Right lobe of liver (tissue), 6 donors: Measurements from ENCODE around the gene PRR19. TPM values are rescaled to one million over a fixed set of nuclear protein-coding genes. Genes with fewer than 3 reads are reported as not detected.

Experiments
- ATAC-seq, 4 donors: fragments of 200-7000 bp; cut with Tn5 transposase; one replicate each; pipeline ENCODE4 v1.9.1; 2020; ENCODE audit warnings: mild to moderate bottlenecking in 4 of 4, moderate library complexity in 4 of 4
- DNase-seq, 3 donors: peaks; one replicate each; pipeline ENCODE4 v3.0.0-alpha.2; 2020
- H3K27ac ChIP-seq, 3 donors: fragments of 200-600 bp; one replicate each; pipeline ENCODE4 v1.8.0; 2022
- H3K27me3 ChIP-seq, 2 donors: fragments of 200-600 bp; one replicate each; pipeline ENCODE4 v1.8.0; 2022
- H3K36me3 ChIP-seq, 4 donors: fragments of 200-600 bp; sonication (generic) in 1 of 4; one replicate each; pipeline versions ENCODE4 v1.5.1 to v1.8.0; 2017 to 2022; ENCODE audit warnings: control low read depth in 1 of 4
- H3K4me1 ChIP-seq, 4 donors: fragments of 200-600 bp; sonication (generic) in 1 of 4; one replicate each; pipeline versions ENCODE4 v1.5.1 to v1.8.0; 2017 to 2022; ENCODE audit warnings: control low read depth in 1 of 4
- H3K4me3 ChIP-seq, 3 donors: fragments of 200-600 bp; one replicate each; pipeline ENCODE4 v1.8.0; 2022
- H3K9me3 ChIP-seq, 4 donors: fragments of 200-600 bp; sonication (generic) in 1 of 4; one replicate each; pipeline versions ENCODE4 v1.5.1 to v1.8.0; 2017 to 2022; ENCODE audit warnings: control low read depth in 1 of 4
- CTCF ChIP-seq, 4 donors: fragments of 200-600 bp in 3 of 4; fragments of 450-650 bp in 1 of 4; IDR thresholded peaks; one replicate each; pipeline versions ENCODE4 v1.5.1 to v1.8.0; 2016 to 2022; ENCODE audit warnings: antibody characterized with exemption in 4 of 4, mild to moderate bottlenecking in 2 of 4
- POLR2A ChIP-seq: fragments of 450-650 bp; IDR thresholded peaks from one replicate; pipeline ENCODE4 v1.6.1; 2017; ENCODE audit warnings: antibody characterized with exemption, mild to moderate bottlenecking
- WGBS: methylation state at CpG from one replicate; pipeline ENCODE4 v1.1.6; 2018; ENCODE audit warnings: low coverage, low lambda C conversion rate; ENCODE audit not compliant: insufficient coverage; ENCODE audit errors: missing lambda C conversion rate; 5-methylcytosine and 5-hydroxymethylcytosine counted together
- intact Hi-C, 2 donors: fragments of 100-400 bp; cut with DNase I; formaldehyde crosslinking; loops; one replicate each; pipeline versions ENCODE4 v1.11.2 to v1.14.1; 2022
- total RNA-seq, 6 experiments: library from RNA; depleted of rRNA in 2 of 6; stranded (reverse); fragments of >200 nt in 2 of 6; fragmentation: NEBNext Ultra II Directional in 3 of 6; extraction: Animal tissue kit (Norgen Biotek cat#: 25700) in 3 of 6; gene quantifications; one replicate each; pipeline versions ENCODE4 v1.1.0 to v1.2.4, GENCODE V29; 2016 to 2023
- donor health status: DM: no; HTN: yes; CAD: no.
- donor health status: DM: no; HTN: no; CAD: no.
- donor health status: DM: no; HTN: no; CAD: no.
- donor health status: DM: no; HTN: yes; CAD: no.
- donor health status: DM: no; HTN: yes; CAD: no.

The PRR19 gene
- total RNA-seq, 6 experiments from 2014 or later: 0.18 to 0.74 (median 0.21) TPM

DNA sequence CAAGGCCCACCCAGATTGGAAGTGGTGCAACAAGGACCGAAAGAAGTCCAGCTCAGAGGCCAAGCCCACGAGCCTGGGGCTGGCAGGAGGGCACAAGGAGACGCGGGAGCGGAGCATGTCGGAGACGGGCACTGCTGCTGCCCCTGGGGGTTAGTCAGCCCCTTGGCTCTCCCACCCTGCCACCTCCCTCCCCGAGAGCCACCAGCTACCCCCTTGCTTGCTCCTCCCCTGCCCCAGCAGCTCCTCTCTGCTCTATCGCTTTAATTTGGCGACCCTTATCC, 14.2 kb upstream of the PRR19 start:
- intact Hi-C loops: loop anchor here in 1 of 2 donors (5.0 kb wide), 1 partner anchor 35 kb away; no protein-coding TSS in a partner anchor
- WGBS: 90% methylated on average over 7 of the region's 10 CpGs
- peaks cover 0 to 52% (median 31%) of the 10 kb centered on the region in 4 donors for H3K36me3 ChIP-seq

DNA sequence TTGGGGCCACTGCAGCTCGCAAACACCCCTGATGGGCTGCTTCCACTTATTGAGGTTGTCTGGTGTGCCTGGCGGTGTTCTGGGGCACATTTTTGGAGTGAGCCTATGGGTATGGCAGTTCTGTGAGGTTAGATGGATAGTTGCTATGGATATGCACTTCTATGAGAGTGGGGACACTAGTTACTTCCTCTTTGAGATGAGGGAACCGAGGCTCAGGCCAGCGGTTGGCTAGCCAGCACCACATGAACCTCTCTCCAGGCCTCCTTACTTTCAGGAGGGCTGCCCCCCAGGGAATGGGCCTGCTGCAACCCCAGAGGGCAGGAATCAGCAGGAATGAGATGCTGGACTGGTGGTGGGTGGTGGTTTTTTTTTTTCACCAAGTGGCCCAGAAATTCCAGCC, 13.5 kb upstream of the PRR19 start:
- no peak overlapping the region for H3K4me3 ChIP-seq
- ATAC-seq: no peak
- no peak overlapping the region for H3K27ac ChIP-seq
- H3K4me1 ChIP-seq: peaks cover 0 to 18% (median 7%) of the 10 kb centered on the region in 4 donors
- H3K9me3 ChIP-seq: no peaks in the 10 kb centered on the region
- H3K27me3 ChIP-seq: no peaks in the 10 kb centered on the region
- DNase-seq: peak in 1 of 3 donors; percentile 43
- intact Hi-C loops: loop anchor here in 1 of 2 donors (5.0 kb wide), 1 partner anchor 36 kb away; no protein-coding TSS in a partner anchor
- no peak for TF ChIP-seq CTCF (IDR thresholded peaks at IDR 0.05)
- no peak for TF ChIP-seq POLR2A
- 60% methylated on average over 1 of the region's 4 CpGs for WGBS
- H3K36me3 ChIP-seq: peaks cover 0 to 54% (median 33%) of the 10 kb centered on the region in 4 donors

More for the DNA sequence above, 14.2 kb upstream of the PRR19 start:
- H3K27me3 ChIP-seq: no peaks in the 10 kb centered on the region
- H3K4me1 ChIP-seq: peaks cover 0 to 24% (median 7%) of the 10 kb centered on the region in 4 donors
- no peak for ATAC-seq
- TF ChIP-seq POLR2A (no peak), CTCF (IDR thresholded peaks at IDR 0.05) (no peak)
- H3K9me3 ChIP-seq: no peaks in the 10 kb centered on the region
- H3K27ac ChIP-seq: no peak overlapping the region
- H3K4me3 ChIP-seq: no peak overlapping the region
- peak in 1 of 3 donors; percentile 46 for DNase-seq

DNA sequence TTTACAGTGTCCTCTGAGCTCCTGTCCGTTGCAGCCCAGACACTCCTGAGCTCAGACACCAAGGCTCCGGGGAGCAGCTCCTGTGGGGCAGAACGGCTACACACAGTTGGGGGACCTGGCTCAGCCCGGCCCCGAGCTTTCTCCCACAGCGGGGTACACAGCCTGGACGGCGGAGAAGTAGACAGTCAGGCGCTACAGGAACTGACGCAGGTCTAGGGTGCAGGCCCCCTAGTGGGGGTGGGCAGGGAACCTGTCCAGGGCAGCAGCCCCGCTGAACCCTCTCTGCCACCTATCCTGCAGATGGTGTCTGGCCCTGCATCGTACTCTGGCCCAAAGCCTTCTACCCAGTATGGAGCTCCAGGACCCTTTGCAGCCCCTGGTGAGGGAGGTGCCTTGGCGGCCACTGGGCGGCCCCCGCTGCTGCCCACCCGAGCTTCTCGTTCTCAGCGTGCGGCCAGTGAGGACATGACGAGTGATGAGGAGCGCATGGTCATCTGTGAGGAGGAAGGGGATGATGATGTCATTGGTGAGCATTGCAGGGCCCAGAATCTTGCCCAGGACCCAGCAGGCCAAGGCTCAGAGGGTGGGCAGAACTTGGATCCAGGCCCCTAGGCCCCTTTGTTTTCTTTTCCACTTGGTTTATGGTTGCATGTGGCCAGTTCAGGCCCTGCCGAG, 12.9 kb upstream of the PRR19 start:
- Histone ChIP-seq H3K27me3 (no peaks in the 10 kb centered on the region), H3K27ac (no peak overlapping the region), H3K4me1 (peaks cover 0 to 18% (median 7%) of the 10 kb centered on the region in 4 donors), H3K9me3 (no peaks in the 10 kb centered on the region), H3K36me3 (peaks cover 0 to 59% (median 36%) of the 10 kb centered on the region in 4 donors), H3K4me3 (no peak overlapping the region)
- intact Hi-C loops: loop anchor here in 1 of 2 donors (5.0 kb wide), 1 partner anchor 37 kb away; no protein-coding TSS in a partner anchor
- no peak for ATAC-seq
- TF ChIP-seq CTCF (IDR thresholded peaks at IDR 0.05) (no peak), POLR2A (no peak)
- no peak for DNase-seq
- 91% methylated on average over 10 of the region's 22 CpGs for WGBS

GRCh38 chr19:42289556-42290041, 12.3 kb upstream of the PRR19 start:
- no peak overlapping the region for H3K27ac ChIP-seq

More at GRCh38 chr19:42289556-42290041, 12.3 kb upstream of the PRR19 start:
- no peaks in the 10 kb centered on the region for H3K9me3 ChIP-seq
- DNase-seq: peak in 1 of 3 donors; percentile 42
- WGBS: 100% methylated on average over 1 of the region's 8 CpGs
- H3K4me3 ChIP-seq: no peak overlapping the region
- ATAC-seq: no peak
- no peaks in the 10 kb centered on the region for H3K27me3 ChIP-seq
- TF ChIP-seq CTCF (IDR thresholded peaks at IDR 0.05): no peak
- no peak for TF ChIP-seq POLR2A
- intact Hi-C loops: loop anchor here (5.0 to 10.0 kb wide), 2 partner anchors 37 to 45 kb away; partner anchors contain the start of gene GSK3A (in 1 of the 2)
- H3K4me1 ChIP-seq: peaks cover 0 to 17% (median 7%) of the 10 kb centered on the region in 4 donors
- H3K36me3 ChIP-seq: peaks cover 0 to 65% (median 36%) of the 10 kb centered on the region in 4 donors
